Muscle layer of colon (tissue), 2 donors: ENCODE data around the gene NCOA3.

Experiments
- H3K27ac ChIP-seq: one replicate; pipeline ENCODE4 v1.7.0; 2013; ENCODE audit warnings: low read depth, mild to moderate bottlenecking, low read length, moderate library complexity
- H3K27me3 ChIP-seq, 2 donors: one replicate each; pipeline ENCODE4 v1.7.0; 2013; ENCODE audit warnings: low read length in 2 of 2, mild to moderate bottlenecking in 2 of 2; ENCODE audit not compliant: insufficient read depth in 2 of 2, control insufficient read depth in 1 of 2
- H3K36me3 ChIP-seq: one replicate; pipeline ENCODE4 v1.7.0; 2013; ENCODE audit warnings: mild to moderate bottlenecking, low read length; ENCODE audit not compliant: insufficient read depth
- H3K4me1 ChIP-seq: one replicate; pipeline ENCODE4 v1.7.0; 2013; ENCODE audit warnings: mild to moderate bottlenecking, low read length; ENCODE audit not compliant: insufficient read depth
- H3K4me3 ChIP-seq, 2 donors: one replicate each; pipeline ENCODE4 v1.7.0; 2013; ENCODE audit warnings: low read length in 2 of 2, low read depth in 1 of 2, mild to moderate bottlenecking in 1 of 2, moderate library complexity in 1 of 2
- H3K9ac ChIP-seq: one replicate; pipeline ENCODE4 v1.7.0; 2013; ENCODE audit warnings: low read length
- H3K9me3 ChIP-seq: one replicate; pipeline ENCODE4 v1.7.0; 2013; ENCODE audit warnings: mild to moderate bottlenecking, low read length
- donor health status: abdominal sarcoma.
- donor health status: Adenocarcinoma of cecum.

The NCOA3 gene

GRCh38 chr20:47672886-47673670 is 171.4 kb downstream of the NCOA3 start:
- no peak overlapping the region for H3K27ac ChIP-seq
- H3K36me3 ChIP-seq, result peaks cover 6% of the 10 kb centered on the region
- no peak overlapping the region for H3K9ac ChIP-seq
- H3K4me3 ChIP-seq, result no peak overlapping the region
- H3K4me1 ChIP-seq, result no peaks in the 10 kb centered on the region
- no peaks in the 10 kb centered on the region for H3K9me3 ChIP-seq
- H3K27me3 ChIP-seq, result no peaks in the 10 kb centered on the region

GRCh38 chr20:47673671-47673955 is 171.9 kb downstream of the NCOA3 start:
- H3K27ac ChIP-seq, result no peak overlapping the region
- peaks cover 6% of the 10 kb centered on the region for H3K36me3 ChIP-seq
- H3K9me3 ChIP-seq, result no peaks in the 10 kb centered on the region
- H3K27me3 ChIP-seq, result no peaks in the 10 kb centered on the region
- H3K4me3 ChIP-seq, result no peak overlapping the region
- H3K9ac ChIP-seq, result no peak overlapping the region
- no peaks in the 10 kb centered on the region for H3K4me1 ChIP-seq

GRCh38 chr20:47674145-47674544 is 172.5 kb downstream of the NCOA3 start:
- Histone ChIP-seq H3K27ac (no peak overlapping the region), H3K9ac (no peak overlapping the region), H3K4me3 (no peak overlapping the region), H3K36me3 (peaks cover 6% of the 10 kb centered on the region), H3K4me1 (no peaks in the 10 kb centered on the region), H3K27me3 (no peaks in the 10 kb centered on the region), H3K9me3 (no peaks in the 10 kb centered on the region)

- H3K36me3 ChIP-seq, result peaks cover 6% of the 10 kb centered on the region
- H3K27me3 ChIP-seq, result no peaks in the 10 kb centered on the region
- no peak overlapping the region for H3K27ac ChIP-seq
- no peak overlapping the region for H3K9ac ChIP-seq
- no peaks in the 10 kb centered on the region for H3K9me3 ChIP-seq
- H3K4me3 ChIP-seq, result no peak overlapping the region
- H3K4me1 ChIP-seq, result no peaks in the 10 kb centered on the region
These were observed 173.0 kb downstream of the NCOA3 start for GRCh38 chr20:47674686-47675085.

- H3K4me3 ChIP-seq, result no peak overlapping the region
- H3K9ac ChIP-seq, result no peak overlapping the region
- H3K27me3 ChIP-seq, result no peaks in the 10 kb centered on the region
- no peaks in the 10 kb centered on the region for H3K4me1 ChIP-seq
- H3K27ac ChIP-seq, result no peak overlapping the region
- peaks cover 6% of the 10 kb centered on the region for H3K36me3 ChIP-seq
- no peaks in the 10 kb centered on the region for H3K9me3 ChIP-seq
These were observed 173.8 kb downstream of the NCOA3 start for GRCh38 chr20:47675190-47676142.

- Histone ChIP-seq H3K9me3 (no peaks in the 10 kb centered on the region), H3K27ac (no peak overlapping the region), H3K27me3 (no peaks in the 10 kb centered on the region), H3K4me1 (no peaks in the 10 kb centered on the region), H3K4me3 (no peak overlapping the region), H3K9ac (no peak overlapping the region), H3K36me3 (peaks cover 6% of the 10 kb centered on the region)
These were observed 174.6 kb downstream of the NCOA3 start for GRCh38 chr20:47676219-47676721.

GRCh38 chr20:47676912-47677634 is 175.4 kb downstream of the NCOA3 start:
- Histone ChIP-seq H3K4me3 (no peak overlapping the region), H3K27me3 (no peaks in the 10 kb centered on the region), H3K36me3 (peaks cover 6% of the 10 kb centered on the region), H3K4me1 (peaks cover 6% of the 10 kb centered on the region), H3K9ac (no peak overlapping the region), H3K9me3 (no peaks in the 10 kb centered on the region), H3K27ac (no peak overlapping the region)

GRCh38 chr20:47677635-47678453 is 176.2 kb downstream of the NCOA3 start:
- H3K27me3 ChIP-seq, result no peaks in the 10 kb centered on the region
- no peak overlapping the region for H3K4me3 ChIP-seq
- H3K27ac ChIP-seq, result no peak overlapping the region
- no peak overlapping the region for H3K9ac ChIP-seq
- H3K36me3 ChIP-seq, result peaks cover 6% of the 10 kb centered on the region
- H3K4me1 ChIP-seq, result peaks cover 14% of the 10 kb centered on the region
- H3K9me3 ChIP-seq, result no peaks in the 10 kb centered on the region

GRCh38 chr20:47678536-47678935 is 176.8 kb downstream of the NCOA3 start:
- peaks cover 6% of the 10 kb centered on the region for H3K36me3 ChIP-seq
- no peaks in the 10 kb centered on the region for H3K9me3 ChIP-seq
- H3K4me3 ChIP-seq, result no peak overlapping the region
- H3K27ac ChIP-seq, result no peak overlapping the region
- H3K4me1 ChIP-seq, result peaks cover 14% of the 10 kb centered on the region
- H3K9ac ChIP-seq, result no peak overlapping the region
- no peaks in the 10 kb centered on the region for H3K27me3 ChIP-seq

- peaks cover 14% of the 10 kb centered on the region for H3K4me1 ChIP-seq
- H3K9ac ChIP-seq, result no peak overlapping the region
- no peaks in the 10 kb centered on the region for H3K9me3 ChIP-seq
- no peaks in the 10 kb centered on the region for H3K27me3 ChIP-seq
- no peak overlapping the region for H3K4me3 ChIP-seq
- H3K36me3 ChIP-seq, result peaks cover 6% of the 10 kb centered on the region
- no peak overlapping the region for H3K27ac ChIP-seq
These were observed 177.8 kb downstream of the NCOA3 start for GRCh38 chr20:47679462-47679861.
